Breast epithelium (tissue), 3 donors: ENCODE data around the gene ABCA13.

ENCODE experiments used
- POLR2A ChIP-seq: fragments of 450-650 bp; IDR thresholded peaks from one replicate; pipeline ENCODE4 v1.6.1; 2016; ENCODE audit warnings: antibody characterized with exemption, mild to moderate bottlenecking, moderate library complexity
- POLR2AphosphoS5 ChIP-seq, 3 donors: sonication (generic); formaldehyde crosslinking; IDR thresholded peaks; one replicate each; pipeline ENCODE4 v1.6.1; 2017; ENCODE audit warnings: antibody characterized with exemption in 3 of 3
- TF ChIP-seq, protein P1 (sequence below), 3 donors: fragments of 450-650 bp; IDR thresholded peaks; one replicate each; pipeline ENCODE4 v1.5.1; 2016 to 2017; ENCODE audit warnings: antibody characterized with exemption in 3 of 3, mild to moderate bottlenecking in 3 of 3, moderate library complexity in 3 of 3

- TF ChIP-seq, protein P1, sequence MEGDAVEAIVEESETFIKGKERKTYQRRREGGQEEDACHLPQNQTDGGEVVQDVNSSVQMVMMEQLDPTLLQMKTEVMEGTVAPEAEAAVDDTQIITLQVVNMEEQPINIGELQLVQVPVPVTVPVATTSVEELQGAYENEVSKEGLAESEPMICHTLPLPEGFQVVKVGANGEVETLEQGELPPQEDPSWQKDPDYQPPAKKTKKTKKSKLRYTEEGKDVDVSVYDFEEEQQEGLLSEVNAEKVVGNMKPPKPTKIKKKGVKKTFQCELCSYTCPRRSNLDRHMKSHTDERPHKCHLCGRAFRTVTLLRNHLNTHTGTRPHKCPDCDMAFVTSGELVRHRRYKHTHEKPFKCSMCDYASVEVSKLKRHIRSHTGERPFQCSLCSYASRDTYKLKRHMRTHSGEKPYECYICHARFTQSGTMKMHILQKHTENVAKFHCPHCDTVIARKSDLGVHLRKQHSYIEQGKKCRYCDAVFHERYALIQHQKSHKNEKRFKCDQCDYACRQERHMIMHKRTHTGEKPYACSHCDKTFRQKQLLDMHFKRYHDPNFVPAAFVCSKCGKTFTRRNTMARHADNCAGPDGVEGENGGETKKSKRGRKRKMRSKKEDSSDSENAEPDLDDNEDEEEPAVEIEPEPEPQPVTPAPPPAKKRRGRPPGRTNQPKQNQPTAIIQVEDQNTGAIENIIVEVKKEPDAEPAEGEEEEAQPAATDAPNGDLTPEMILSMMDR (IDR thresholded peaks at IDR 0.05): no peak
- TF ChIP-seq POLR2A (no peak), POLR2AphosphoS5 (IDR thresholded peaks at IDR 0.05) (no peak)
Observed at GRCh38 chr7:48242846-48243245, 71.6 kb downstream of the ABCA13 start.
